Keratinocyte (primary cell): ENCODE data around the gene ZNF518A.

Experiments used
- CTCF ChIP-seq, 3 experiments: IDR thresholded peaks in 1 of 3; conservative IDR thresholded peaks in 1 of 3; optimal IDR thresholded peaks in 1 of 3; 2 replicates in 2 of 3; 3 replicates in 1 of 3; pipeline versions ENCODE3 to v1.5.1; 2011; ENCODE audit warnings: low read length in 3 of 3, mild to moderate bottlenecking in 3 of 3, moderate library complexity in 2 of 3, control low read depth in 1 of 3, inconsistent platforms in 1 of 3; ENCODE audit not compliant: insufficient read depth in 2 of 3; ENCODE audit errors: extremely low read depth in 1 of 3
- EZH2 ChIP-seq: IDR thresholded peaks from one replicate; pipeline ENCODE4 v1.6.1; 2012; ENCODE audit warnings: inconsistent platforms, mild to moderate bottlenecking, low read length, moderate library complexity

- no peak for TF ChIP-seq CTCF (optimal IDR thresholded peaks at IDR 0.05 in 1 of 3, IDR thresholded peaks at IDR 0.05 in 1 of 3, conservative IDR thresholded peaks at IDR 0.05 in 1 of 3; ENCODE audit: extremely low read depth in 1 of 3, insufficient read depth in 2 of 3, low read length in 3 of 3)
- no peak for TF ChIP-seq EZH2
Measured at GRCh38 chr10:96133135-96133534, 3.0 kb downstream of the ZNF518A start.
